HUES6 (cell line): Measurements from ENCODE around the gene PXN.

Experiments used
- H3K27ac ChIP-seq: 2 replicates; pipeline ENCODE4 v1.7.0; 2013; ENCODE audit warnings: low read depth, mild to moderate bottlenecking, low read length, inconsistent platforms
- H3K27me3 ChIP-seq: 2 replicates; pipeline ENCODE4 v1.6.1; 2013; ENCODE audit warnings: low read length; ENCODE audit not compliant: control insufficient read depth, insufficient read depth
- H3K36me3 ChIP-seq: 2 replicates; pipeline ENCODE4 v1.6.1; 2013; ENCODE audit warnings: low read length; ENCODE audit not compliant: control insufficient read depth, insufficient read depth
- H3K4me1 ChIP-seq: 2 replicates; pipeline ENCODE4 v1.6.1; 2013; ENCODE audit warnings: low read length; ENCODE audit not compliant: control insufficient read depth, insufficient read depth
- H3K4me3 ChIP-seq: 2 replicates; pipeline ENCODE4 v1.5.1; 2013; ENCODE audit warnings: low read depth, low read length
- H3K9ac ChIP-seq: one replicate; pipeline ENCODE4 v1.6.1; 2013; ENCODE audit warnings: mild to moderate bottlenecking, low read length
- H3K9me3 ChIP-seq: 2 replicates; pipeline ENCODE4 v1.6.1; 2013; ENCODE audit warnings: low read depth, low read length; ENCODE audit not compliant: control insufficient read depth, insufficient read depth

Gene PXN

DNA sequence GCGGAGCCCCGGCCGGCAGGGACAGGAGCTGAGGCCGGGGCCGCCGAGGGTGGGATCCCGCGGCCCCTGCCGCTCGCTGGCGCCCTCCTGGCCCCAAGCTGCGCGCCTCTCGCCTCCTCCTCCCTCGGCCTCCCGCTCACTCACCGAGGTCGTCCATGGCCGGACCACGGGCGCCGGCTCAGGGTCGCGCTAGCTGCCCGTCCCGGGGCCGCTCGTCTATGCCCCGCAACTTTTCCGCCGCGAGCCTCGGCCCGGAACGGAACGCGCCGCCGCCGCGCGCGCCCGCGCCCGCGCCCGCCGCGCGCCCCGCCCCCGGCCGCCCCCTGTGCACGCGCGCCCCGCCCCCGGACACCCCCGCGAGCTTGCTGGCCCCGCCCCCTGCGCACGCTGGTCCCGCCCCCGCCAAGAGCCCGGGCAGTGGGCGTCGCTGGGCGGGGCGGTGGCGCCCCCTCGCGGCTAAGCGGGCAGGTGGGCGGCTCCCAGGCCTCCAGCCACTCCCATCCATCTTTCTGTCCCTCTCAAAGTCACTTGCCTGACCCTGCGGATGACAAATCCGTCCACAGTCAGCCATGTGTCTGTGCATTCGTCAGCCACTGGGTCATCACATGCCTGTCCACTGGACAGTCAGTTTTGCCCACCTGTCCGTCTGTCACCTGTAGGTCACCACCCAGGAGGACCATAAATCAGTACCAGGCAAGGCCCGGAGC lies at the start of gene PXN:
Gene PXN, minus strand, starts transcription at position 258 of the 707 bp plus-strand sequence. Its CDS starts 101 bp downstream, at position 157.
- Histone ChIP-seq H3K9ac (peak within 1 kb of the TSS; percentile 87), H3K27me3 (no peaks in the 10 kb centered on the region), H3K27ac (peak within 1 kb of the TSS; percentile 90), H3K4me1 (peaks cover 47% of the 10 kb centered on the region), H3K36me3 (peaks cover 13% of the 10 kb centered on the region; the same call in 1 of the 2 replicates), H3K9me3 (no peaks in the 10 kb centered on the region), H3K4me3 (peak within 1 kb of the TSS; percentile 81)

DNA sequence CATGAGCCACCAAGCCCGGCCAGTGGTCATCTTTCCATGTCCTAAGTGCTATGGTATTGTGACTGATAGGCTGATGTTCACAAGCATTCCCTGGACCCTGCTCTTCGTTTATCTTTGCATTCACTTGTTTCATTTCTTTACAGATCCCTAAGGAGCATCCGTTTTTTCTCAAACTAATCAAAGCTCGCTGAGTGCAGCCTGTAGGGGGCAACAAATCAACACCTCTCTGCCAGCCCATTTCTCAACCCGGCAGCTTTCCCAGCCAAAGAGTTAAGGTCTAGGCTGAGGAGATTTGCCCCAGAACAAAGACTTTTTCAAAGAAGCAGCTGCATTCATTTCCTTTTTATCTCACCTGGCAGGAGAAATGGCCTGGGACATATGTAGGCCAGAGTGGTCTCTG lies 48.7 kb upstream of the PXN start:
- Histone ChIP-seq H3K4me1 (peaks cover 6% of the 10 kb centered on the region; the same call in 1 of the 2 replicates), H3K4me3 (no peak overlapping the region), H3K36me3 (no peaks in the 10 kb centered on the region), H3K9me3 (no peaks in the 10 kb centered on the region), H3K27ac (no peak overlapping the region), H3K27me3 (no peaks in the 10 kb centered on the region), H3K9ac (no peak overlapping the region)

DNA sequence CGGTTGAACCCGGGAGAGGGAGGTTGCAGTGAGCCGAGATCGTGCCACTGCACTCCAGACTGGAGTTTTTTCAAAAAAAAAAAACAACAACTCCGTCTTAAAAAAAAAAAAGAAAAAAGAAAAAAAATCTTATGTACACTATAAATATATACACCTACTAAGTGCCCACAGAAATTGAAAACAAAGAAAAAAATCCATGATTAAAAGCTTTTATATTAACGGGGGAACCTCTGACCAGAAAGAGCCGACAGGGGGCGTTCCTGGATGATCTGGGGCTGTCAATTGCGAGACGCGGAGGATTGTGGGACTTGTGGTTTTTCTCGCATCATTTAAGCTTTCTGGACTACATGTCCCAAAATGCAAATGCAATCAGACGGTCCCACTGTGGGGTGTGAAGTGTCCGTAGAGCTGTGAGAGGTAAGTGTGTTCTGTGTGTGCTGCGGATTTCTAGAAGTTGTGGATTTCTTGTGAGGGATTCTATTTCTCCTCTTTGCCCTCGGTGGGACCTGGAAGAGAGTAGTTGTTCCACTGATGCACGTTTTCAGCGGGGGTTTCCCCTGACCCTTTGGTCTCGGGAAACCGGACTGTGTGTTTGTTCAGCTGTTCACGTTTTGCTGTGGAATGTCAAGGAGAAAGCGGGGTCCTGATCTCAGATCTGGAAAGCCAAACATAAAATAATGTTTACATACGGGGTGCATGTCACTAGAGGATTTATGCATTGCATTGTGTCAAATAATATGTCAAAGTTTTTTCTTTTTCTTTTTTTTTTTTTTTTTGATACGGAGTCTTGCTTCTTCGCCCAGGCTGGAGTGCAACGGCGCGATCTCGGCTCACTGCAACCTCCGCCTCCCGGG lies 36.7 kb upstream of the PXN start, which contains the start of gene SIRT4:
Gene SIRT4, plus strand, starts transcription at position 360 of the 854 bp plus-strand sequence. CDS start 1,241 bp downstream, outside the sequence.
- Histone ChIP-seq H3K27ac (peak within 1 kb of the TSS; percentile 82), H3K9ac (peak within 1 kb of the TSS; percentile 89), H3K36me3 (no peaks in the 10 kb centered on the region), H3K4me3 (peak within 1 kb of the TSS; percentile 78), H3K9me3 (no peaks in the 10 kb centered on the region), H3K27me3 (no peaks in the 10 kb centered on the region), H3K4me1 (no peaks in the 10 kb centered on the region)

DNA sequence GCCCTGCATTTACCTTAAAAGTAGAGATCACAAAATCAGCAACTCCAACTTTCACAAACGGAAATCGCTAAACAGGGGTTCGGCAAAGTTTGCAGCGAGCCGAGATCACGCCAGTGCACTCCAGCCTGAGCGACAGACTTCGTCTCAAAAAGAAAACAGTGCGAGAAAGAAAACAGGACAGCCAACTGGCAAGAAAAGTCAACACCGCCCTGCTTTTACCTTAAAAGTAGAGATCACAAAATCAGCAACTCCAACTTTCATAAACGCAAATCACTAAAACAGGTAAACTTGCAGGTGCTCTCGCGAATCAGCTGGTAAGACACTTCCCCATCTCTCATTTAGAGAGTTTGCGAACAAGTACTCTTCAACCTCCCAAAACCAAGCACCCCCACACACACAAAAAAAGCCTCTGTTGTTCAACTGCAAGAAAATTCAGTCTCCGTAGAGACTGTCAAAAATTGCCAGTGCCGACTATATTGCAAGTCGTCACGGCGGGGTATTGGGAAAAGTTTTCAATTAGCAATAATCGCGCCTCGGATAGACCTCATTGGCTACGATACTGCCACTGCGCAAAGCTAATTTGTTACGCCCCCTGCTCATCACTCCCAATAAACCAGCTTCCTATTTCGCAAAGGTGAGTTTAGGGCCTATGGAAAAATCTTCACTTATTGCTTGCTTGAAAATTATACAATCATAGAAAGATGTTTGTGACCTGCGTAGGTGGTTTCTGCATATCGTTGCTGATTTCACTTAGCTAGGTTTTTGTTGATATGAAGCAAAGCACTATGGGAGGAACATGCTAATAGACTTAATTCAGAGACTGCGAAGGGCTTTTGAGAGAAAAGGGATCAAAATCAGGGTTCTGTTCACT lies 27.4 kb upstream of the PXN start, which contains the start of gene RNU4-1:
Gene RNU4-1, minus strand, starts transcription at position 577 of the 871 bp plus-strand sequence.
- Histone ChIP-seq H3K9me3 (no peaks in the 10 kb centered on the region), H3K36me3 (no peaks in the 10 kb centered on the region), H3K9ac (peak within 1 kb of the TSS; percentile 98), H3K4me1 (peaks cover 12% of the 10 kb centered on the region; the same call in 1 of the 2 replicates), H3K27me3 (no peaks in the 10 kb centered on the region), H3K27ac (peak within 1 kb of the TSS; percentile 100), H3K4me3 (peak within 1 kb of the TSS; percentile 57)

DNA sequence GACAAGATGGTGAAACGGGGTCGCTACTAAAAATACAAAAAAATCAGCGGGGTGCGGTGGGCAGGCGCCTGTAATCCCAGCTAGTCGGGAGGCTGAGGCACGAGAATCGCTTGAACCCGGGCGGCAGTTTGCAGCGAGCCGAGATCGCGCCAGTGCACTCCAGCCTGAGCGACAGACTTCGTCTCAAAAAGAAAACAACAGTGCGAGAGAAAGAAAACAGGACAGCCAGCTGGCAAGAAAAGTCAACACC lies 26.8 kb upstream of the PXN start:
- Histone ChIP-seq H3K4me3 (peak overlapping the region; percentile 57), H3K27ac (peak overlapping the region; percentile 99), H3K27me3 (no peaks in the 10 kb centered on the region), H3K9me3 (no peaks in the 10 kb centered on the region), H3K4me1 (peaks cover 12% of the 10 kb centered on the region; the same call in 1 of the 2 replicates), H3K9ac (peak overlapping the region; percentile 91), H3K36me3 (no peaks in the 10 kb centered on the region)

DNA sequence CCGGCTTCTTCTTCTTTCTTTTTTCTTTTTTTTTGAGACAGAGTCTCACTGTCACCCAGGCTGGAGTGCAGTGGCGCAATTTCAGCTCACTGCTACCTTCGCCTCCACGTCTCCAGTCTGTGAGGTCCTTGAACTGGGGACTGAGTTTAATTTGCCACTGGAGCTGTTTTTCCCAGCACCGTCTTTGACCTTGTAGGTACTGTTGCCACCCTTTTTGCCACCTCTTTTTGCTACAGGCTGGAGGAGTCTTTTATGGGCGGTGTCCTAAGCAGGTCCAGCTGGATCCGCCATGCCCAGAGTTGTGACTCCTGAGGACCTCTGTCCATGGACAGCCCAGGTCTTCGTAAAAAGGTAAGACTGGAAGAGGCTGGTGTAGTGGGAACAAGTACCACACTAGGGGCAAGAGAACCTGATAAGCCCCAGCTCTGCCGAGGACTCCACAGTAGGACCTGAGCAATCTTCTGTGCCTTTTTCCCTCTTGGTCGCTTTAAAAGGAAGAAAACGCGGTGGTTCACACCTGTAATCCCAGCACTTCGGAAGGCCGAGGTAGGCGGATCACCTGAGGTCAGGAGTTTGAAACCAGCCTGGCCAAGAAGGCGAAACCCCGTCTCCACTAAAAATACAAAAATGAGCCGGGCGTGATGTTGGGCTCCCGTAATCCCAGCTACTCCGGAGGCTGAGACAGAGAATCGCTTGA lies 25.2 kb upstream of the PXN start:
- Histone ChIP-seq H3K27me3 (no peaks in the 10 kb centered on the region), H3K9me3 (no peaks in the 10 kb centered on the region), H3K36me3 (no peaks in the 10 kb centered on the region), H3K27ac (peak overlapping the region; percentile 49; the same call in 1 of the 2 replicates), H3K4me3 (peak overlapping the region; percentile 53), H3K4me1 (peaks cover 16% of the 10 kb centered on the region; the same call in 1 of the 2 replicates), H3K9ac (peak overlapping the region; percentile 63)

DNA sequence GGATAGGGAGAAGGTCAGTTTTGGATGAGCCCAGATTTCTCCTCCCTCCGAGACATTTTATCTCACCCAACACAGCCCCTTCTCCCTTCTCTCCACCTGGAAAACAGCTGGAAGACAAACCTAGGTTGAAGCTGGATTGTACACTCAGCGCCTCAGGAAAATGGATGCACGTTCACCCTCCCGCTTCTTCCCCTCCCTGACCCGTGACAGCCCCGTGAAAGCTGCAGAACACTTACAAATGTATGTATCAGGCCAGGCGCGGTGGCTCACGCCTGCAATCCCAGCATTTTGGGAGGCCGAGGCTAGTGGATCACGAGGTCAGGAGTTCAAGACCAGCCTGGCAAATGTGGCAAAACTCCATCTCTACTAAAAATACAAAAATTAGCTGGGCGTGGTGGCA lies 22.0 kb upstream of the PXN start:
- no peaks in the 10 kb centered on the region for H3K27me3 ChIP-seq
- H3K9me3 ChIP-seq, result no peaks in the 10 kb centered on the region
- peaks cover 13% of the 10 kb centered on the region; the same call in 1 of the 2 replicates for H3K4me1 ChIP-seq
- H3K27ac ChIP-seq, result no peak overlapping the region
- no peak overlapping the region for H3K4me3 ChIP-seq
- no peaks in the 10 kb centered on the region for H3K36me3 ChIP-seq
- H3K9ac ChIP-seq, result no peak overlapping the region

DNA sequence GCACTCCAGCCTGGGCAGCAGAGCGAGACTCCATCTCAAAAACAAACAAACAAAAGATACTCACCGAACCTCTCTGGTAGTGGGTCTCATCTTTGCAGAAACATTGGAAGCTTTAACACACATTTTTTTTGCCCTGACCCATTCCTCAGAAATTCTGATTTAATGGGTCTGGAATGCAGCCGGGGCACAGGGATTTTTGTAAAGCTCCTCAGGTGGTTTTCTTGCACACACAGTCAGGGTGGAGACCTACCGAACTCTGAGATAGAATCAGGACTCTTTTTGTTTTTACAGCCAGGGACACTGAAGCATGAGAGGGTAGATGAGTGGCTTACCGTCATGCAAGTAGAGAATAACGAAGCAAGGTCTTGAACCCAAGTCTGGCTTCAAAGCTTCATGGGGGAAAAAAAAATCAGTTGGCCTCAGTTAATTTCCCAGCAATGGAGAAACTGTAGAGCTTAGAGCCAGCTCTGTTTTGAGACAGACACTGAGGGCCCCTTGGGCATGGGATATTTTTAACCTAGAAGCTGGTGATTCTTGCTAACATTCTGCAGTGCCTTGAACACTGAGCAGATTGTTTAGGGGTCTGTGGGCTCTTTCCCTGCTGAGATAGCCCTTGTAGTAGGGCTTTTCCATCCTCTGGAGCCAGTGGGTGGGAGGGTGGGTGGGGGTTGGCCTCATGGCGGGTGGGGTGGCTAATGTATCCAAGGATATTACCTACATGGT lies 21.4 kb upstream of the PXN start:
- Histone ChIP-seq H3K9me3 (no peaks in the 10 kb centered on the region), H3K27ac (no peak overlapping the region), H3K9ac (peak overlapping the region; percentile 28), H3K4me3 (no peak overlapping the region), H3K36me3 (no peaks in the 10 kb centered on the region), H3K27me3 (no peaks in the 10 kb centered on the region), H3K4me1 (peaks cover 17% of the 10 kb centered on the region; the same call in 1 of the 2 replicates)

DNA sequence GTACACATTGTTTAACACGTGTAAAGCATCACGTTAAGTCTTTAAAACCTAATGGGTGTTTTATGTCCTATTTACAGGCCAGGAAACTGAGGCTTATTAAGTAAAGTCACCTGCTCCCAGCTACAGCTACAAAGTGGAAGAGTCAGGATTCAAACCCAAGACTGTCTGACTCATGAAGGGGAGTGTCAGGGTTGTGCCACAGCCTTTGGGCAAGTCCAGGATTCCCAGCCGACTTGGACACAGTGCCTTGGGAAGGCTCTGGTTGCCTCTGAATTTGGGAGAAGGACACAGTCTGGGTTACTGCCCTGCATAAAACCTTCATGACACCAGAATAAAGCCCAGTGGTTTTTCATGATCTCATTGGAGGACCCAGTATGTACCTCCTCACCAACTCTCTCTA lies 18.9 kb upstream of the PXN start:
- no peak overlapping the region for H3K9ac ChIP-seq
- H3K4me1 ChIP-seq, result peaks cover 12% of the 10 kb centered on the region; the same call in 1 of the 2 replicates
- H3K27me3 ChIP-seq, result no peaks in the 10 kb centered on the region
- no peak overlapping the region for H3K27ac ChIP-seq
- H3K9me3 ChIP-seq, result peaks cover under 1% of the 10 kb centered on the region; the same call in 1 of the 2 replicates
- H3K4me3 ChIP-seq, result no peak overlapping the region
- no peaks in the 10 kb centered on the region for H3K36me3 ChIP-seq
